Dermis microvascular lymphatic vessel endothelial cell (primary cell): ENCODE results near the gene ISX. TPM values are rescaled to one million over a fixed set of nuclear protein-coding genes. Genes with fewer than 3 reads are reported as not detected.

Experiments used
- DNase-seq, 2 donors: peaks; one replicate each; pipeline versions ENCODE4 v3.0.0 to v3.0.0-alpha.2; 2010; ENCODE audit warnings: low read depth in 2 of 2
- total RNA-seq: library from RNA; depleted of rRNA; stranded (reverse); fragments of >200 nt; gene quantifications from 2 replicates; pipeline ENCODE4 v1.2.1, GENCODE V29; 2014

The ISX gene
- total RNA-seq, 1 donor from 2014 or later: not detected

GRCh38 chr22:35051791-35052190, 14.2 kb upstream of the ISX start:
- no peak for DNase-seq

GRCh38 chr22:35053060-35053835, 12.7 kb upstream of the ISX start:
- no peak for DNase-seq

GRCh38 chr22:35054064-35054463, 11.9 kb upstream of the ISX start:
- DNase-seq: no peak

GRCh38 chr22:35056486-35056885, 9.5 kb upstream of the ISX start:
- no peak for DNase-seq

- no peak for DNase-seq
Measured at GRCh38 chr22:35057155-35057554, 8.8 kb upstream of the ISX start.

- no peak for DNase-seq
Measured at GRCh38 chr22:35059632-35060031, 6.3 kb upstream of the ISX start.

GRCh38 chr22:35064664-35065063, 1.3 kb upstream of the ISX start:
- no peak for DNase-seq

- DNase-seq: no peak
Measured at GRCh38 chr22:35065183-35065582, 775 bp upstream of the ISX start.

GRCh38 chr22:35066768-35067167, 810 bp downstream of the ISX start:
- no peak for DNase-seq

- no peak for DNase-seq
Measured at GRCh38 chr22:35069541-35069940, 3.6 kb downstream of the ISX start.

GRCh38 chr22:35070451-35071093, 4.6 kb downstream of the ISX start:
- no peak for DNase-seq

GRCh38 chr22:35071784-35072183, 5.8 kb downstream of the ISX start:
- no peak for DNase-seq

GRCh38 chr22:35072925-35073324, 7.0 kb downstream of the ISX start:
- DNase-seq: no peak

- DNase-seq: no peak
Measured at GRCh38 chr22:35074583-35074982, 8.6 kb downstream of the ISX start.

- DNase-seq: no peak
Measured at GRCh38 chr22:35076630-35077029, 10.7 kb downstream of the ISX start.

- DNase-seq: no peak
Measured at GRCh38 chr22:35085621-35086020, 19.7 kb downstream of the ISX start.

- DNase-seq: no peak
Measured at GRCh38 chr22:35089139-35089538, 23.2 kb downstream of the ISX start.

- no peak for DNase-seq
Measured at GRCh38 chr22:35092406-35092805, 26.4 kb downstream of the ISX start.

- DNase-seq: no peak
Measured at GRCh38 chr22:35098921-35099320, 33.0 kb downstream of the ISX start.

GRCh38 chr22:35099883-35100282, 33.9 kb downstream of the ISX start:
- DNase-seq: no peak

- no peak for DNase-seq
Measured at GRCh38 chr22:35102663-35103062, 36.7 kb downstream of the ISX start.

- no peak for DNase-seq
Measured at GRCh38 chr22:35103761-35104160, 37.8 kb downstream of the ISX start.

GRCh38 chr22:35104491-35104890, 38.5 kb downstream of the ISX start:
- DNase-seq: no peak
